Endometrial microvascular endothelial cells (primary cell): Measurements from ENCODE around the gene RBFOX1. TPM values are rescaled to one million over a fixed set of nuclear protein-coding genes. Genes with fewer than 3 reads are reported as not detected.

Experiments
- in situ Hi-C: cut with HindIII; loops from 2 replicates; pipeline ENCODE4 v1.10.0; 2017; ENCODE audit warnings: low sequenced_read_pairs, low pct_unique_long_range_greater_than_20kb; ENCODE audit errors: inconsistent ontology term
- total RNA-seq: library from RNA; depleted of rRNA; stranded (reverse); fragments of >200 nt; gene quantifications from one replicate; pipeline ENCODE4 v1.2.3, GENCODE V29; 2015; ENCODE audit errors: inconsistent ontology term

RBFOX1 gene
- total RNA-seq: not detected

GRCh38 chr16:7332611-7333010 is at the start of gene RBFOX1:
Gene RBFOX1, plus strand, starts transcription at chr16:7332845.
- in situ Hi-C loops: no loop called here

GRCh38 chr16:7284780-7285179 is 47.9 kb upstream of the RBFOX1 start:
- in situ Hi-C loops: no loop called here

- in situ Hi-C loops: no loop called here
Measured at GRCh38 chr16:7285520-7285919, 47.1 kb upstream of the RBFOX1 start.

GRCh38 chr16:7289299-7289698 is 43.3 kb upstream of the RBFOX1 start:
- in situ Hi-C loops: no loop called here

- in situ Hi-C loops: no loop called here
Measured at GRCh38 chr16:7290682-7291081, 42.0 kb upstream of the RBFOX1 start.

GRCh38 chr16:7294020-7294419 is 38.6 kb upstream of the RBFOX1 start:
- in situ Hi-C loops: no loop called here

GRCh38 chr16:7303052-7303610 is 29.5 kb upstream of the RBFOX1 start:
- in situ Hi-C loops: no loop called here

- in situ Hi-C loops: no loop called here
Measured at GRCh38 chr16:7303660-7304200, 28.9 kb upstream of the RBFOX1 start.

- in situ Hi-C loops: no loop called here
Measured at GRCh38 chr16:7304279-7304678, 28.4 kb upstream of the RBFOX1 start.

GRCh38 chr16:7304958-7305357 is 27.7 kb upstream of the RBFOX1 start:
- in situ Hi-C loops: no loop called here

GRCh38 chr16:7313170-7313569 is 19.5 kb upstream of the RBFOX1 start:
- in situ Hi-C loops: no loop called here

- in situ Hi-C loops: no loop called here
Measured at GRCh38 chr16:7314163-7314562, 18.5 kb upstream of the RBFOX1 start.

- in situ Hi-C loops: no loop called here
Measured at GRCh38 chr16:7315813-7316212, 16.8 kb upstream of the RBFOX1 start.

- in situ Hi-C loops: no loop called here
Measured at GRCh38 chr16:7316281-7316888, 16.3 kb upstream of the RBFOX1 start.

GRCh38 chr16:7317982-7318381 is 14.7 kb upstream of the RBFOX1 start:
- in situ Hi-C loops: no loop called here

GRCh38 chr16:7318686-7319085 is 14.0 kb upstream of the RBFOX1 start:
- in situ Hi-C loops: no loop called here

- in situ Hi-C loops: no loop called here
Measured at GRCh38 chr16:7319514-7319913, 13.1 kb upstream of the RBFOX1 start.

GRCh38 chr16:7321661-7322060 is 11.0 kb upstream of the RBFOX1 start:
- in situ Hi-C loops: no loop called here

GRCh38 chr16:7324321-7324720 is 8.3 kb upstream of the RBFOX1 start:
- in situ Hi-C loops: no loop called here

GRCh38 chr16:7325834-7326233 is 6.8 kb upstream of the RBFOX1 start:
- in situ Hi-C loops: no loop called here

GRCh38 chr16:7330709-7331108 is 1.9 kb upstream of the RBFOX1 start:
- in situ Hi-C loops: no loop called here
